HepG2 (cell line): ENCODE results near the gene GFRA3. TPM values are rescaled to one million over a fixed set of nuclear protein-coding genes. Genes with fewer than 3 reads are reported as not detected.

ENCODE experiments used
- ARNT2 ChIP-seq: sonication (generic); formaldehyde crosslinking; IDR thresholded peaks from 2 replicates; pipeline ENCODE4 v1.8.0; 2022; ENCODE audit warnings: mild to moderate bottlenecking, low read depth, missing genetic modification reagents, moderate library complexity
- ARNTL ChIP-seq: sonication (generic); formaldehyde crosslinking; IDR thresholded peaks from 2 replicates; pipeline ENCODE4 v1.4.0; 2020; ENCODE audit warnings: mild to moderate bottlenecking, missing genetic modification reagents
- ATF2 ChIP-seq: sonication (generic); formaldehyde crosslinking; IDR thresholded peaks from 2 replicates; pipeline ENCODE4 v1.4.0; 2020; ENCODE audit warnings: missing genetic modification reagents
- ATM ChIP-seq: fragments of 450-650 bp; IDR thresholded peaks from 2 replicates; pipeline ENCODE4 v1.7.1; 2017; ENCODE audit warnings: mild to moderate bottlenecking, borderline replicate concordance
- ELF3 ChIP-seq: IDR thresholded peaks from 2 replicates; pipeline ENCODE4 v1.6.1; 2016; ENCODE audit warnings: missing genetic modification reagents, missing compliant biosample characterization
- FOXO4 ChIP-seq: sonication (generic); formaldehyde crosslinking; conservative IDR thresholded peaks from 2 replicates; pipeline ENCODE4 v1.8.1; 2023; ENCODE audit warnings: missing genetic modification reagents
- HDAC2 ChIP-seq: sonication (generic); formaldehyde crosslinking; IDR thresholded peaks from 2 replicates; pipeline ENCODE4 v1.4.0; 2020; ENCODE audit warnings: missing genetic modification reagents
- HNRNPUL1 ChIP-seq: fragments of 200-400 bp; formaldehyde crosslinking; IDR thresholded peaks from 2 replicates; pipeline ENCODE4 v1.6.1; 2017; ENCODE audit warnings: low read depth, mild to moderate bottlenecking, low read length, moderate library complexity
- PRDM4 ChIP-seq: sonication (generic); formaldehyde crosslinking; IDR thresholded peaks from 2 replicates; pipeline ENCODE4 v1.9.0; 2021; ENCODE audit warnings: missing genetic modification reagents, borderline replicate concordance
- USF2 ChIP-seq, 2 experiments: sonication (generic) in 1 of 2; formaldehyde crosslinking in 1 of 2; IDR thresholded peaks; 2 replicates each; pipeline versions ENCODE4 v1.5.1 to v1.6.1; 2011 to 2020; ENCODE audit warnings: borderline replicate concordance in 1 of 2, low read depth in 1 of 2, low read length in 1 of 2, mild to moderate bottlenecking in 1 of 2, missing genetic modification reagents in 1 of 2, moderate library complexity in 1 of 2
- ZBTB38 ChIP-seq: sonication (generic); formaldehyde crosslinking; IDR thresholded peaks from 2 replicates; pipeline ENCODE4 v1.5.1; 2020; ENCODE audit warnings: mild to moderate bottlenecking, missing genetic modification reagents
- ZHX1 ChIP-seq: sonication (generic); formaldehyde crosslinking; IDR thresholded peaks from 2 replicates; pipeline ENCODE4 v1.8.1; 2022; ENCODE audit warnings: low read depth, mild to moderate bottlenecking, missing genetic modification reagents
- ZNF10 ChIP-seq: sonication (generic); formaldehyde crosslinking; IDR thresholded peaks from 2 replicates; pipeline ENCODE4 v1.4.0; 2020; ENCODE audit warnings: mild to moderate bottlenecking, low read depth, missing genetic modification reagents, borderline replicate concordance
- ZNF446 ChIP-seq: sonication (generic); formaldehyde crosslinking; IDR thresholded peaks from 2 replicates; pipeline ENCODE4 v1.5.0; 2020; ENCODE audit warnings: mild to moderate bottlenecking, missing genetic modification reagents
- ZNF678 ChIP-seq: sonication (generic); formaldehyde crosslinking; IDR thresholded peaks from 2 replicates; pipeline ENCODE4 v1.4.0; 2020; ENCODE audit warnings: mild to moderate bottlenecking, missing genetic modification reagents
- ZNF768 ChIP-seq: sonication (generic); formaldehyde crosslinking; IDR thresholded peaks from 2 replicates; pipeline ENCODE4 v1.4.0; 2020; ENCODE audit warnings: missing genetic modification reagents
- polyA plus RNA-seq, 8 experiments: library from polyadenylated mRNA; depleted of rRNA in 3 of 8; stranded (reverse) in 7 of 8; unstranded in 1 of 8; fragments of >200 nt; fragmentation: Illumina TruSeq in 4 of 8; extraction: Trizol in 4 of 8; gene quantifications; 2 replicates each; pipeline versions ENCODE4 v1.2.1 to v1.2.3, GENCODE V29; 2011 to 2016; ENCODE audit warnings: low read depth in 4 of 8, missing spikeins in 1 of 8, mixed read lengths in 1 of 8; ENCODE audit not compliant: insufficient read depth in 1 of 8
- total RNA-seq, 5 experiments: library from RNA; depleted of rRNA; stranded (reverse); fragments of >200 nt; fragmentation: Illumina TruSeq; extraction: Trizol; gene quantifications; 2 replicates each; pipeline ENCODE4 v1.2.3, GENCODE V29; 2016; ENCODE audit warnings: low read depth in 1 of 5

Gene GFRA3
- total and polyA plus RNA-seq, 2 of the 13 experiments (the other 11 are each of a cell fraction or from before 2014, with no cell fraction given) = 0.27 to 0.30 TPM

GRCh38 chr5:138241688-138242571, 32.5 kb downstream of the GFRA3 start (continued):
- TF ChIP-seq ZHX1 (0 out of 2 replicates have a peak, but pooled peaks have one; percentile 20), ELF3 (CRISPR knock-in tag) (no peak), ZNF446 (CRISPR knock-in tag) (0 out of 2 replicates have a peak, but pooled peaks have one; percentile 36), ZNF10 (no peak), USF2 (IDR thresholded peaks at IDR 0.05; ENCODE audit: low read depth, low read length) (no peak), USF2 (CRISPR knock-in tag; IDR thresholded peaks at IDR 0.05; ENCODE audit: borderline replicate concordance) (no peak), ATF2 (CRISPR knock-in tag) (no peak), ZNF678 (CRISPR knock-in tag) (no peak), PRDM4 (CRISPR knock-in tag) (no peak), ARNTL (CRISPR knock-in tag) (no peak), HDAC2 (CRISPR knock-in tag) (no peak), ATM (no peak), ARNT2 (CRISPR knock-in tag) (0 out of 2 replicates have a peak, but pooled peaks have one; percentile 31), ZBTB38 (CRISPR knock-in tag) (no peak), HNRNPUL1 (no peak), ZNF768 (CRISPR knock-in tag) (peak; percentile 38; the same call in 1 of the 2 replicates), FOXO4 (no peak)
